Prostate gland (tissue), 2 donors: ENCODE results near the gene PALM3.

Experiments used
- POLR2A ChIP-seq: fragments of 450-650 bp; IDR thresholded peaks from one replicate; pipeline ENCODE4 v1.6.1; 2016; ENCODE audit warnings: antibody characterized with exemption, mild to moderate bottlenecking
- TF ChIP-seq, protein P1 (sequence below), 4 experiments: fragments of 200-600 bp in 2 of 4; fragments of 450-650 bp in 2 of 4; sonication (generic) in 2 of 4; IDR thresholded peaks; 1 replicate in 3 of 4; 2 replicates in 1 of 4; pipeline ENCODE4 v1.5.1; 2016 to 2019; ENCODE audit warnings: antibody characterized with exemption in 4 of 4, mild to moderate bottlenecking in 2 of 4, moderate library complexity in 2 of 4

DNA sequence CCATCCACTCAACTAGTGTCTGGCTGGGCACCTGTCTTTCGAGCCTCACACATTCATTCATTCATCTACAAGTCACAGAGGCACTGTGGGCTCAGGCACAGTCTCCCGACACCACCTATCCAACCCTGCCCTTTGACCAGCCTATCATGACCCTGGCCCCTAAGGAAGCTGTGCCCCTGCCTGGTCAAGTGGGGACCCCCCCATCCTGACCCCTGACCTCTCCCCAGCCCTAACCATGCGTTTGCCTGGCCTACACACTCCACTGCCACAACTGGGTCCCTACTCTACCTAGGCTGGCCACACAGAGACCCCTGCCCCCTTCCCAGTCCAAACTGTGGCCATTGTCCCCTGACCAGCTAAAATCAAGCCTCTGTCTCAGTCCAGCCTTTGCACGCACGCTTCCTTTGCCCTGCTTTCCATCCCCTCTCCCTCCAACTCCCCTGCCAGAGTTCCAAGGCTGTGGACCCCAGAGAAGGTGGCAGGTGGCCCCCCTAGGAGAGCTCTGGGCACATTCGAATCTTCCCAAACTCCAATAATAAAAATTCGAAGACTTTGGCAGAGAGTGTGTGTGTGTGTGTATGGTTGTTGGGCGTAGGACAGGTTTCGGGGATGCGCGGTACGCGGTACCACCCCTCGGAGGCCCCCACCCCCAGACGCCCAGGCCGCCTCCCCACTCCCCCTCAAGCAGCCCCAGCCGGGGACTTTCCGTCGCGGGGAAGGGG is 30.7 kb downstream of the PALM3 start:
- TF ChIP-seq, protein P1, sequence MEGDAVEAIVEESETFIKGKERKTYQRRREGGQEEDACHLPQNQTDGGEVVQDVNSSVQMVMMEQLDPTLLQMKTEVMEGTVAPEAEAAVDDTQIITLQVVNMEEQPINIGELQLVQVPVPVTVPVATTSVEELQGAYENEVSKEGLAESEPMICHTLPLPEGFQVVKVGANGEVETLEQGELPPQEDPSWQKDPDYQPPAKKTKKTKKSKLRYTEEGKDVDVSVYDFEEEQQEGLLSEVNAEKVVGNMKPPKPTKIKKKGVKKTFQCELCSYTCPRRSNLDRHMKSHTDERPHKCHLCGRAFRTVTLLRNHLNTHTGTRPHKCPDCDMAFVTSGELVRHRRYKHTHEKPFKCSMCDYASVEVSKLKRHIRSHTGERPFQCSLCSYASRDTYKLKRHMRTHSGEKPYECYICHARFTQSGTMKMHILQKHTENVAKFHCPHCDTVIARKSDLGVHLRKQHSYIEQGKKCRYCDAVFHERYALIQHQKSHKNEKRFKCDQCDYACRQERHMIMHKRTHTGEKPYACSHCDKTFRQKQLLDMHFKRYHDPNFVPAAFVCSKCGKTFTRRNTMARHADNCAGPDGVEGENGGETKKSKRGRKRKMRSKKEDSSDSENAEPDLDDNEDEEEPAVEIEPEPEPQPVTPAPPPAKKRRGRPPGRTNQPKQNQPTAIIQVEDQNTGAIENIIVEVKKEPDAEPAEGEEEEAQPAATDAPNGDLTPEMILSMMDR (IDR thresholded peaks at IDR 0.05): no peak
- no peak for TF ChIP-seq POLR2A
